ENCODE data around the gene PEAR1. TPM values are rescaled to one million over a fixed set of nuclear protein-coding genes. Genes with fewer than 3 reads are reported as not detected.
"Not testable (repeated sequence)": the region's sequence is repeated elsewhere in the genome, so short reads cannot be mapped to it uniquely, and the experiment has no call there.

Gene PEAR1
- polyA plus RNA-seq, 3 donors, result 3.3 to 14.3 (median 11.6) TPM

DNA sequence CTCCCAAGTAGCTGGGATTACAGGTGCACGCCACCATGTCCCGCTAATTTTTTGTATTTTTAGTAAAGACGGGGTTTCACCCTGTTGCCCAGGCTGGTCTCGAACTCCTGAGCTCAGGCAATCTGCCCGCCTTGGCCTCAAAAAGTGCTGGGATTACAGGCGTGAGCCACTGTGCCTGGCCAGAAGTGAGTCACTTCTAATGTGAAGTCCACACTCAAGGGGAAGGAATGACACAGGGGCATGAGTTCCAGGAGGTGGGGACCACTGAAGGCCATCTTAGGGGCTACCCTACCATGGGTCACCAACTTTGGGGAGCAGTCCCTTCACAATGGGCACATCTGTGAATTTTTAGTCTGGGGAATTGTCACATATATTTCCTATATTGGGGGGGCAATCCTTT lies 33.2 kb downstream of the PEAR1 start:
- not testable (repeated sequence) for H3K27ac ChIP-seq (ENCODE audit: low read depth, low read length)
- 85 to 86% (median 86%) methylated on average over 6 of the region's 6 CpGs for WGBS, 3 donors

DNA sequence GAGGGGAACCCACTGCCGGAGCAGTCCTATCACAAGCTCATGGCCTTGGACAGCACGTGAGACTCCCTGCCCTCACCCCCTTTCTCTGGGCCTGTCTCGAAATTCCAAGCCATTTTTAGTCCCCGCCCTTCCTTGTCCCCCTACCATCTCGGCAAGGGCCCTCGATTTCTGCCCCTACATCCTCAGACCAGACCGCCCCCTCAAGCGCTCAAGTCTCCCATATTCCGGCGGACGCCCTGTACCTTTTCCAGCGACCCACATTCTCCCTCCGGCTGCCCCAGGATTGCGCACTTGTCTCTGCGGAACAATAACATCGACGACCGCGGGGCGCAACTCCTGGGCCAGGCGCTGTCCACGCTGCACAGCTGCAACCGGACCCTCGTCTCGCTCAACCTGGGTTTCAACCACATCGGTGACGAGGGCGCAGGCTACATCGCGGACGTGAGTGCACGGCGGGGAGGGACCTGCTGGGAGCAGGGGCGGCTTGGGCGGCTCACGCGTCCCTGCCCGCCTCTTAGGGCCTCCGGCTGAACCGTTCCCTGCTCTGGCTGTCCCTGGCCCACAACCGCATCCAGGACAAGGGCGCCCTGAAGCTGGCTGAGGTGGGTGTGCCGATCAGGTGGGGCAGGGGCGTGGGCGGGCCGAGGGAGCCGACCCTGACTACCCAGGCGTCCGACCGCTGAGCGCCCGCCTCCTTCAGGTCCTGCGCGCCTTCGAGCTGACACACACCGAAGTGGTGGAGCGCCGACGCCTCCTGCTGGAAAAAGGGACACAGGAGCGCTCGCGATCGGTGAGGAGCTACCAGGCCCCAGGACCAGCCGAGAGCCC lies 33.9 kb downstream of the PEAR1 start:
- H3K27ac ChIP-seq (ENCODE audit: low read depth, low read length), result no peak overlapping the region
- WGBS, 3 donors, result 6 to 8% (median 8%) methylated on average over 59 to 64 of the region's 64 CpGs

DNA sequence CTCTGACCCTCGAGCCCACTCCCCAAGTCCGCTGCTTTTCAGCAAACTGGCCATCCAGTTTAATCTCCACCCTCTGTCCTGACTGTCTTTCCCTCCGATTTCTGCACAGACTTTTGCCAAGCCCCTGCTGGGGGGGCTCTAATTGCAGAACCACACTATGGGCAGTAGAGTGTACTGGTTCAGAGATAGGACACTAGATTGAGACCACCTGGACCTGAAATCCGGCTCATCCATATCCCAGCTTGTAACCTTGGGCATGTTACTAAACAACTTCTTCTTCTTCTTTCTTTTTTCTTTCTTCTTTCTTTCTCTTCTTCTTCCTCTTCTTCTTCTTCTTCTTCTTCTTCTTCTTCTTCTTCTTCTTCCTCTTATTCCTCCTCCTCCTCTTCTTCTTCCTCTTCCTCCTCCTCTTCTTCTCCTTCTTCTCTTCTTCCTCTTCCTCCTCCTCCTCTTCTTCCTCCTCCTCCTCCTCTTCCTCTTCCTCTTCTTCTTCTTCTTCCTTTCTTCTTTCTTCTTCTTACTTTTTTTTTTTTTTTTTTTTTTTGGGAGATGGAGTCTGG lies 34.6 kb downstream of the PEAR1 start:
- no peak overlapping the region for H3K27ac ChIP-seq (ENCODE audit: low read depth, low read length)
- whole genome bisulfite sequencing, 3 donors, result 9 to 10% (median 10%) methylated on average over 4 of the region's 4 CpGs

DNA sequence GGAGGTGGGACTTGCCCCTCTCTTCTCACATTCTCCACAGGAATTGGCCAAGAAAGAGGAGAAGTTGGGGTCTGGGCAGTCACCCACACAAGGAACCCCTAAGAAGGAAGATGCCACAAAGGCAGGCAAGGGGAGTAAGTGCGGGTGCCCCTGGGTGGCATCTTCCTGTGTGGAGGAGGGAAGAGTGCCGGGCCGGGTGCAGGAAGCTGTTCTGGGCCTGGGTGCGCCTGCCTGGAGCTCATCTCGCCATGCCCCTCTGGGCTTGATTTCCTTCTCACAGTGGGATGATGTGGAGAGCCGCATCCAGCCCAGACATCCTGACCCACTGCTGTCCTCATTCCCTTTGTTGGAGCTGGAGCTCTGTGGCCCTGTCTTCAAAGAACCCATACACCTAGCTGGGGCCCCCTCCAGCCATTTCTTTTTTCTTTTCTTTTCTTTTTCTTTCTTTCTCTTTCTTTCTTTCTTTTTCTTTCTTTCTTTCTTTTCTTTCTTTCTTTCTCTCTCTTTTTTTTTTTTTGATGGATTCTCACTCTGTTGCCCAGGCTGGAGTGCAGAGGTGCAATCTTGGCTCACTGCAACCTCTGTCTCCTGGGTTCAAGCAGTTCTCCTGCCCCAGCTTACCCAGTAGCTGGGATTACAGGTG lies 36.2 kb downstream of the PEAR1 start:
- no peak overlapping the region for H3K27ac ChIP-seq (ENCODE audit: low read depth, low read length)
- WGBS, 3 donors, result 44 to 65% (median 46%) methylated on average over 6 of the region's 6 CpGs

DNA sequence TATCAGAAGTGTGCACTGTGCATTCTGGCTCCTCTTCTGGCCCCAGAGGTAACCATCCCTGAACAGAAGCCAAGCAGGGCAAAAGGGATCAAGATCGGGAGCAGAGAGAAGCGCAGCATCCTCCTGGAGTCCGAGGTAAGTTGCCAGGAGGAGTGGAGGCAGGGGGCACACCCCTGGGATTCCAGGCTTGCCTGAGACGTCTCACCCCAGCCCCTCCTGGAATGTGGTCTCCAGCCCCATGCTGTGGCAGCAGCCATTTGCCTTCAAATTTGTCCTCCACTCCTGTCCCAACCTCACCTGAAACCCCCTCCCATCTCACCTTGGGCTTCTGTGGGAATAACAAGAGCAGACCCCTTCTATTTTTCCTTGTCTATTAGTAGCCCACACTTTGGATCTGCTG lies 37.0 kb downstream of the PEAR1 start:
- H3K27ac ChIP-seq (ENCODE audit: low read depth, low read length), result no peak overlapping the region
- WGBS, 3 donors, result 55 to 72% (median 59%) methylated on average over 4 of the region's 4 CpGs

DNA sequence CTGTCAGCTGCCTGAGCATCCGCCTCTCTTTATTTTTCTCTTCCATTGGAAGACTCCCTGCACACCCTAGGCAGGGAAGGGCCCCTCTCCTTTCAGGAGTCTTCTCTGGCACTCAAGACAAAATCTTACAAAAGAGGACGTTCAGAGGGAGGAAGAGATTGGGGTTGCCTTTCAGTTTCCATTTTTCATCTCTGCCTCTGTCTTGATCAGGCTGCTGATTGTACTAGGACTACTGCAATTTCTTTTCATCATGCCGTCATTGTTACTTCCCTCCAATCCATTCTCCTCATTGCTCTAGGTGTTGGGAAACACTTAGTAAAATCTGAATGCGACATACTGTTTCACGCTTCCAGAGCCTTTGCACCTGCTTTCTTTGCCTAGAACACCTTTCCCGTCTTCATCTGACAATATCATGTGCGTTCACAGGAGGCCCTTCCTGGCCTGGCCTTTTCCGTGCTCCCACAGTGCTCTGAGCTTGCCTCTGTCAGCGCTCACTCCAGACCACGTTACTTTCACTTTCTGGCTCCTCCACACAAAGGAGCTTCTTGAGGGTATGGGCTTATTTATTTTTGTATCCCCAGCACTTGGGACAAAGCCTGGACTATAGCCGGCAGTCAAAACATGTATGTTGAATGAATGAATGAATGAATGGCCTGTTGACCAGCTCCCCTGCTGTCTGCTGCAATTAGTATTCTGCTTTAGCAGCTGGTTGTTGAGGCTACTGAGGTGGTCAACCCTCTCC lies 37.9 kb downstream of the PEAR1 start:
- no peak overlapping the region for H3K27ac ChIP-seq (ENCODE audit: low read depth, low read length)
- WGBS, 3 donors, result 43 to 55% (median 47%) methylated on average over 11 of the region's 11 CpGs

DNA sequence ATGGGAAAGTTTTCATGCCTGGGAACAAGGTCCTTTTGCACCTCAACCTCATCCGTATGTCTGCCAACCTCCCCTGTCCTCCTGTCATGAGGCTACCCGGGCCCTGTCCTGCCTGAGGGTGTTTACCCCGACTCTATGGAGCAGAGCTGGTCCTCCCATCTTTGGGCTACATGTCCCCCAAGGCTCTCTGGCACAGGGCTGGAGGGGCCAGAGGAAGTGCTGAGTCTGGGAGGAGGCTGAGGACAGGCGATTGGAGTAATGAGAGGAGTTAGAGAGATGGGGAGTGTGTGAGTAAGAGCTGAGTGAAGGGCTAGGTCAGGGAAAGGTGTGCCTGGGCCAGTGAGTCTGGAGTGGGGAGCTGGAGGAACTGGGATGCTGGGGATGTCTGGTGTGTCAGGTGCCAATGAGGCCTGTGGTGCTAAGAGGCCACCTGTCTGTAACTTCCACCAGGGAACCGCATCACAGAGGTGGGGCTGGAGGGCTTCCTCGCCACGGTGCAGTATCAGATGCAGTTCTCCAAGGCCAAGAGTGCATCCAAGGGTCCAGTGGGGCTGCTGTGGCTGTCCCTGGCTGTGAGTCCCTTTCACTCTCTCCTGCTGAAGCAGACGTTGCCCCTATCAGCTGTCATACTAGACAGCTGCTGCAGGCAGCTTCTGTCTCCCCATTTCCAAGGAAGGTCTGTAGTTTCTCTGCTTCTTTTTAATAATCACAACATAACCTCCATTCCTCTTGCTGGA lies 38.6 kb downstream of the PEAR1 start:
- H3K27ac ChIP-seq (ENCODE audit: low read depth, low read length), result no peak overlapping the region
- 52 to 74% (median 55%) methylated on average over 7 to 8 of the region's 8 CpGs for WGBS, 3 donors

DNA sequence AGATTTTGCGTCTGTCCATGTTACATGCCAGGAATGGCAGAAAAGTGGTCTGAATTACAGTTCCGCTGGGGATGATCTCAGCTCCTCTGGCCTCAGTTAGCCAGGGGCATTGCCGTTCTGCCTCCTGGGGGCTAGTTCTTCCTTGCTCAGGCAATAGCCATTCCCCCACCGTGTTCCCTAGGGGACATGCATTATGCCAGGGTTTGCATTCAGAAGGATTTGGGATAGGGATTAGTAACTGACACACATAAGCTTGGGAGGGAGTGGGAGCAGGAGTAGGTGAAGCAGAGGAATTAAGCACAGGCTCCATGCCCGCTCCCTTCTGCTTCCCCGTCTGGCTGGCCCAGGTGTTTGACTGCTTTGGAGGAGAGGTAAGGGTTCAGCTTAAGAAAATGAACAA lies 39.6 kb downstream of the PEAR1 start:
- H3K27ac ChIP-seq (ENCODE audit: low read depth, low read length), result no peak overlapping the region
- WGBS, 3 donors, result 77 to 90% (median 85%) methylated on average over 6 of the region's 6 CpGs

DNA sequence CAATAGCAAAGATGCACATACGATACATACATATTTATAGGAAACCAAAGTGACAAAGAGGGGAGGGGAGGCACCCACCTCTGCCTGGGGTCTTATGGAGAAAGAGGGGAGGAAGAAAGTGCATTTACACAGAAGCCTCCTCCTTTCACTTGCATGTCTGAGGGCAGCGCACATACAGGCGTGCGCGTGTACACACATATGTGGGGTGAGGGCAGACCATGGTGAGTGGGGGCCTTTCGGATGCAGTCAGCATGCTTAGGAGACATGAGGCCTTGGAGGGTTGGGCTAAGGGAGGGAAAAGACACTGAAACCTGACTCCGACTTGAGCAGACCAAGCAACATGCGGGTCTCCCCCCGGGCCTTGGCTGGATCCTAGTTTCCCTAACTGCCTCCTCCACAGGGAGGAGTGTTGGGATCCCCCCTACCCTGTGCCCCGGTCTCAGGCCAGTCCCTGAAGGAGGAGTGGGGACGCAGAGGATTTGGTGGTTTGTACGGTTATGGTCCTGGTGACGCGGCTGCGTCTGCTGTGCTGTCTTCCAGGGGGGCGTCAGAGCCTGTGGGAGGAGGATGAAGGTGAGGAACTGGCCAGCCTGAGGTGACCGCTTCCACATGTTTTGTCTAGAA lies 42.1 kb downstream of the PEAR1 start:
- 86 to 90% (median 88%) methylated on average over 17 of the region's 17 CpGs for WGBS, 3 donors

DNA sequence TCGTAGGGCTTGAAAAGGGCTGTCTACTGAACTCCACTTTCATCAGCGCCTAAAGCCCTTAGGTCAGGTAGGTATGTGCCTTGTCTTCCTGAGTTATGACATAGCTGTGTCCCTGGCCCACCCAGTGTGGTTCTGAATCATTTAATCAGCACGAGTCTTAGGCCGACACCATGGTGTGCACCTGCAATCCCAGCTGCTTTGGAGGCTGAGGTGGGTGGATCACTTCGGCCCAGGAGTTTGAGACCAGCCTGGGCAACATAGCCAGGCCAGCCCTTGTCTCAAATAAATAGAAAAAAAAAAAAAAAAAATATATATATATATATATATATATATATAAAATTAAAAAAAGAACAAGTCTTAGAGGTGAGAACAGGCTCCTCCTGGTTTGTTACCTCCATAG lies 42.7 kb downstream of the PEAR1 start:
- H3K27ac ChIP-seq (ENCODE audit: low read depth, low read length), result no peak overlapping the region
- 92 to 95% (median 94%) methylated on average over 5 of the region's 5 CpGs for WGBS, 3 donors

More for the DNA sequence above, 42.1 kb downstream of the PEAR1 start:
- H3K27ac ChIP-seq (ENCODE audit: low read depth, low read length), result no peak overlapping the region

DNA sequence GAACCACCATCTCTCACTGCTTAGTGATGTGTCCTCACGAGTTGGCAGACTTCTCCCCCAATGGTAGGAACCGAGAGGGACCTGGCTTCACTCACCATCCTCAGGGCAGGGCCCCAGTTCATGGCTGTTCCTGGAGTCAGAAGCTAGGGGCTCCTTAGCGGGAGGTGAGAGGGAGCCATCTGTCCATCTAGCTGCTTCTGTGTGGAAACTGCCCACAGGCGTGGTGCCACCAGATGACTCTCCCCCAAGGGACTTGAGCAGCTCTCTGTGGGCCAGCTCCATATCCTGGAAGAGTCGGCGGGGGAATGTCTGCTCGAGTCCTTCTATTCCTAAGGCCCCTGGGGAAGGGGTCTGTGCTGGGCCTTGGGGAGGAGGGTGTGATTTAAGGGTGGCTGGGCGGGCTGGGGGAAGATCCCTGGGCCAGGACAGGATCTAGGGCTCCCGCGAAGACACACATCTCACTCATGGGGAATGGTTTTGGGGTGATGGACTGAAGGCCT lies 43.3 kb downstream of the PEAR1 start:
- no peak overlapping the region for H3K27ac ChIP-seq (ENCODE audit: low read depth, low read length)
- 76 to 86% (median 83%) methylated on average over 10 of the region's 10 CpGs for WGBS, 3 donors

DNA sequence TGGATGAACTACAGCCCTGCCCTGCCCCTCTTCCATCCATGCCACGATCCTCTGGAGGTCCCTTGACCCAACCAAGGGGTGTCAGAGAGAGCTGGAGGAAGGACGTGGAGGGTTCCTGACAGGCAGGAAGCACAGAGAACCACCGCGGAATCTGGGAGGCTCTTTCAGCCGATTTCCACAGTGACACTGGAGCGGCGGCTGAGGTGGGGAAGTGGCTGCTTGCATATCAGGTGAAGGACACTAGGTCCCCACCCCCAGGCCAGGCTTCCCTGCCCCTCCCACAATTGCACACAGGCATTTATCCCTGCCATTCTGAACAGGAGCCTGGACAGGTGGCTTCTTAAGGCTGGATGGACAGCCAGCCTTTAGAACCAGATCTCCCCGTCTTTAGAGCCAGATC lies 44.4 kb downstream of the PEAR1 start:
- 68 to 82% (median 72%) methylated on average over 8 of the region's 8 CpGs for WGBS, 3 donors
- no peak overlapping the region for H3K27ac ChIP-seq (ENCODE audit: low read depth, low read length)

DNA sequence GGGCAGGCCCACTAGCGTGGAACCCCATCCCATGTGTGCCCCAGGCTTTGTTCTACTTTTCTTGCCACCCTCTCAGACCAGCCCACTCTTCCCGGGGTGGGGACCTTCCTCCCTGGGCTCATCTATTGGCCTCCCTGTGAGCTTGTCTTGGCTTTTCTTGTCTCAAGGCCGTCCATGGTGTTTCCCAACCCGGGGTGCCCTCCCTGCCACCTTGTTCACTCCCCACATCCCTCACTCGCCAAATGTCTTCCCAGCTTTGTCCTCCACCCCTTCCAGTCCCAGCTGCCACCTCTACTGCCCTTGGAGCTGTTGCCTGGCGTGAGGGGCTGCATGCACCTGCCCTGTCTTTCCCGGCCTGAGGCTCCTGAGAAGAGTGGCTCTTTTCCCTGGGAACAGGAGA lies 45.3 kb downstream of the PEAR1 start:
- no peak overlapping the region for H3K27ac ChIP-seq (ENCODE audit: low read depth, low read length)
- 71 to 86% (median 85%) methylated on average over 6 to 7 of the region's 7 CpGs for WGBS, 3 donors

DNA sequence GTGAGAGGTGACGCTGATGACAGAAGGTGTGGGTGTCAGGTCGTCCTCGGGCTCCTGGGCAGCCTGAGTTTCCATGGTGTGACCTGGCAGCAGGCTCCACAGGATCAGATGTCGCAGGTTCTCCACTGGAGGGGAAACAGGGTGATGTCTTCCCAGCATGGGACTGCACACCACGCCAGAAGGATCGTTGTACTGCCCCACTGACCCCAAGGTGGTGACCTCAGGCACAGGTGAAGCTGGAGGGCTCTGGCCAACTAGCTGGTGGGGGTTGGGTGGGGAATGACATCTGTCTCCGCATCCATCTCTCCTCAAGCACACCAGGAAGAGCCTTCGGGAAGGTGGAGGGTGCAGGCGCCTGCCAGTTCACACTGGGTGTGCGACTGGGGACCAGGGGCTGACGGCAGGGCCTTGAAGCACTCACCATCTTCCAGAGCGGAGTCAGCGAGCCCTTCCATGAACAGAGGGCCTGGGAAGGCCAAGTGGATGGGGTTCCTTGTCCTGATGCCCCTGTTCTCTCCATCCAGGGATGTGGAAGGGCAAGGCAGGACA lies 46.3 kb downstream of the PEAR1 start:
- WGBS, 3 donors, result 91 to 97% (median 93%) methylated on average over 13 of the region's 13 CpGs

DNA sequence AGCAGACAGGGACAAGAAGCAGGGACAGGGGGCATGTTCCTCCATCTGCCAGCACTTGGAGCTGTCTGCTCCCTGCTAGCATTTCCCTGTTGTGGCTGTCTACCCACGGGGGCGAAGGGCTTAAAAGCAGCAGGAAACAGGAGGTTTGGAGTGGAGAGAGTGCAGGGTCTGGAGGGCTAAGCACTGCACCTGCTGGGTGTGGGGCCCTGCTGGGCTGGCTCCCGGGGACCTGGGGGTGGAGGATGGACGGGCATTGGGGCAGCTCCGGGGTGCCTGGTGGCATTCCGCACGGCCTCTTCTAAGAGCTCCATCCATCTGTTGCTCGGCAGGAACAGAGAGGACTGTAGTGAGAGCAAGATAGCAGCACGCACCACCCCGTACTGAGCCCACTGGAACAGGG lies 48.2 kb downstream of the PEAR1 start:
- no peak overlapping the region for H3K27ac ChIP-seq (ENCODE audit: low read depth, low read length)
- WGBS, 3 donors, result 91 to 93% (median 92%) methylated on average over 10 of the region's 10 CpGs

More for the DNA sequence above, 46.3 kb downstream of the PEAR1 start:
- H3K27ac ChIP-seq (ENCODE audit: low read depth, low read length), result no peak overlapping the region

DNA sequence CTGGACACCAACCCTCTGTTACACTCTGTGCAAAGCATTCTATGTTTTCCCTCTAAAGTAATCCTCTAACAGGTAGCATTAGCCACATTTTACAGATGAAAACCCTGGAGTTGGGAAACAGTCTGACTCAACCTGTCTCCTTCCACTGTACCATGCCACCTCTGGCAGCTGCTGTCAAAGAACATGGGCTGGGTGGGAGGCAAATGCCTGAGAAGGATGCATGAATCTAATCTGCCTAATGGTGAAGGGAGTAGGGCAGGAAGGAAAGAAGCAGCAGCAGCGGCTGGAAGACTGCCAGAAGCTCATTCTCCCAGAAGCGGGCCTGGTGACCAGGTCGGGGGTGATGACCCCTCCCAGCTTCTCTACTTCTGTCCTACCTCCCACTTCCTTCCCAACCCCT lies 48.7 kb downstream of the PEAR1 start:
- H3K27ac ChIP-seq (ENCODE audit: low read depth, low read length), result no peak overlapping the region
- 68 to 80% (median 79%) methylated on average over 3 of the region's 3 CpGs for WGBS, 3 donors

DNA sequence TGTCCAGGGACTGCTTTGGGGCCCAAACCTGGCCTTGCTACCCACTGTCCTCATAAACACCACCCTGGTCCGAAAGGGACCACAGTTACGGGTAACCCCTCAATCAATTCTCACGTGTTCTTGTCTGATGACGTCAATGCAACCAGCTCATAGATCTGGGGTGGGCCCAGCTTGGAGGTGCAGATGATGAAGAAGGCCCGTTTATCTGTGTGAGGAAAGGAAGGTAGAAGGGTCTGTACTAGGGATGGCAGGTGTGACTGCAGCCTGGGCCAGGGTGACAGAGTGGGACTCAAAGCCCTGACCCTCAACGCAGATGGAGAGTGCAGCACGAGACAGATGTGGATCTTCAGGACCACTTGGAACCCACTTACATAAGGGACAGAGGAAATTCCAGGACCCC lies 49.1 kb downstream of the PEAR1 start:
- no peak overlapping the region for H3K27ac ChIP-seq (ENCODE audit: low read depth, low read length)
- 90 to 94% (median 92%) methylated on average over 7 of the region's 7 CpGs for WGBS, 3 donors

Measured in adipose tissue (tissue), 3 donors.